Osteoblast (primary cell): ENCODE data around the gene TRIM4. TPM values are rescaled to one million over a fixed set of nuclear protein-coding genes. Genes with fewer than 3 reads are reported as not detected.

Experiments
- DNase-seq: peaks from one replicate; pipeline ENCODE4 v3.0.0; 2011; ENCODE audit warnings: low spot score, mixed read lengths; ENCODE audit not compliant: insufficient read length; ENCODE audit errors: missing footprints
- H2AFZ ChIP-seq: 2 replicates; pipeline ENCODE4 v1.6.0; 2011; ENCODE audit warnings: mild to moderate bottlenecking, low read length
- H3K27ac ChIP-seq: 2 replicates; pipeline ENCODE4 v1.5.1; 2011; ENCODE audit warnings: mild to moderate bottlenecking, low read depth, low read length, moderate library complexity
- H3K27me3 ChIP-seq: 2 replicates; pipeline ENCODE4 v1.6.0; 2012; ENCODE audit warnings: mild to moderate bottlenecking, control low read depth, inconsistent platforms, low read length, moderate library complexity; ENCODE audit not compliant: insufficient read depth
- H3K36me3 ChIP-seq: 2 replicates; pipeline ENCODE4 v1.5.1; 2011; ENCODE audit warnings: mild to moderate bottlenecking, low read length, control low read depth, moderate library complexity; ENCODE audit not compliant: insufficient read depth
- H3K4me1 ChIP-seq: 2 replicates; pipeline ENCODE4 v1.5.1; 2011; ENCODE audit warnings: mild to moderate bottlenecking, low read length, control low read depth, moderate library complexity; ENCODE audit not compliant: insufficient read depth
- H3K4me2 ChIP-seq: 2 replicates; pipeline ENCODE4 v1.6.0; 2011; ENCODE audit warnings: mild to moderate bottlenecking, low read length; ENCODE audit not compliant: insufficient read depth
- H3K4me3 ChIP-seq: fragments of 200-600 bp; sonication (generic); 3 replicates; pipeline ENCODE4 v1.5.1; 2012; ENCODE audit warnings: mild to moderate bottlenecking, low read length, inconsistent platforms; ENCODE audit not compliant: insufficient read depth
- H3K79me2 ChIP-seq: 2 replicates; pipeline ENCODE4 v1.6.0; 2012; ENCODE audit warnings: mild to moderate bottlenecking, low read length, control low read depth, inconsistent platforms; ENCODE audit not compliant: insufficient read depth
- H3K9me3 ChIP-seq: 2 replicates; pipeline ENCODE4 v1.5.1; 2011; ENCODE audit warnings: low read depth, low read length, control low read depth
- H4K20me1 ChIP-seq: 2 replicates; pipeline ENCODE4 v1.6.0; 2012; ENCODE audit warnings: mild to moderate bottlenecking, low read length, control low read depth; ENCODE audit not compliant: insufficient read depth
- total RNA-seq: library from RNA; depleted of rRNA; stranded (reverse); fragments of >200 nt; gene quantifications from 2 replicates; pipeline ENCODE4 v1.2.3, GENCODE V29; 2012
- TF ChIP-seq, protein P1 (sequence below): IDR thresholded peaks from 2 replicates; pipeline ENCODE4 v1.5.1; 2011; ENCODE audit warnings: mild to moderate bottlenecking, low read depth, low read length, moderate library complexity; ENCODE audit errors: extremely low read depth

The TRIM4 gene
- total RNA-seq, 1 donor: 26.4 TPM

DNA sequence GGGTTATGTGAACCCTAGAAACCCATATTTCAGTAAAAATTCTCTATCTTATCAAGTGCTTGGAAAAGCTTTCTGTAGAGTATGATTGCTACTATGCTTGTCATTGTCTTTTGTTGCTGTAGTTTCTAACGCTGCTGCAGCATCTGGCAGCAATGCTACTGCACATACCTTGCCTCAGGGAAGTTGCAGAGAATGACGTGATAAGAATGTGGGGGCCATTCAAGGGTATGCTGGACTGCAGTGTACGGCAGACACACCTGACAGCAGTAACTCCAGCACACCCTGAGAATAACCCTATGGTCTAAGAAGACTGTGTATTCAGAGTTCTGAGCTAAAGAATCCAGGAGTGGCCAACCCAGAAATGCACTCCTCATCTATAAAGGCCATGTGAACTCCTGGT is 20.5 kb downstream of the TRIM4 start:
- Histone ChIP-seq H3K4me3 (no peak overlapping the region), H3K9me3 (no peaks in the 10 kb centered on the region), H3K27me3 (no peaks in the 10 kb centered on the region), H3K36me3 (peaks cover 39% of the 10 kb centered on the region), H3K4me2 (no peak overlapping the region), H2AFZ (no peak overlapping the region), H3K79me2 (no peaks in the 10 kb centered on the region), H3K27ac (no peak overlapping the region), H3K4me1 (no peaks in the 10 kb centered on the region), H4K20me1 (peaks cover 3% of the 10 kb centered on the region)
- no peak for DNase-seq
- TF ChIP-seq, protein P1, sequence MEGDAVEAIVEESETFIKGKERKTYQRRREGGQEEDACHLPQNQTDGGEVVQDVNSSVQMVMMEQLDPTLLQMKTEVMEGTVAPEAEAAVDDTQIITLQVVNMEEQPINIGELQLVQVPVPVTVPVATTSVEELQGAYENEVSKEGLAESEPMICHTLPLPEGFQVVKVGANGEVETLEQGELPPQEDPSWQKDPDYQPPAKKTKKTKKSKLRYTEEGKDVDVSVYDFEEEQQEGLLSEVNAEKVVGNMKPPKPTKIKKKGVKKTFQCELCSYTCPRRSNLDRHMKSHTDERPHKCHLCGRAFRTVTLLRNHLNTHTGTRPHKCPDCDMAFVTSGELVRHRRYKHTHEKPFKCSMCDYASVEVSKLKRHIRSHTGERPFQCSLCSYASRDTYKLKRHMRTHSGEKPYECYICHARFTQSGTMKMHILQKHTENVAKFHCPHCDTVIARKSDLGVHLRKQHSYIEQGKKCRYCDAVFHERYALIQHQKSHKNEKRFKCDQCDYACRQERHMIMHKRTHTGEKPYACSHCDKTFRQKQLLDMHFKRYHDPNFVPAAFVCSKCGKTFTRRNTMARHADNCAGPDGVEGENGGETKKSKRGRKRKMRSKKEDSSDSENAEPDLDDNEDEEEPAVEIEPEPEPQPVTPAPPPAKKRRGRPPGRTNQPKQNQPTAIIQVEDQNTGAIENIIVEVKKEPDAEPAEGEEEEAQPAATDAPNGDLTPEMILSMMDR: no peak

DNA sequence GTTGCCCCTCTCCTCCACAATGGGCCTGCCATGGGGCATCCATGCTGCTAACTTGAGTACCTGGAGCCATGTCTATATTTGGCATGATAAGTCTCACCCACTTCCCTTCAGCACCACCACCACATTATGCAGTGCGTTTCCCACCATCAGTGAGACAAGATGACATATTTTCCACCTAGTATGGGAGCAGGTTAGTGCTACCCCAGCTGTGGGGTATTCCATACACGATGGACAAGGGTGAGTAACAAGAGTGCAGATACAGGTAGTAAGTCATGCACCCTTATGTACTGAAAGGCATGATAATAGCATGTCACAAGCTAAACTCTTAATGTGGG is 21.3 kb downstream of the TRIM4 start:
- Histone ChIP-seq H3K9me3 (no peaks in the 10 kb centered on the region), H3K4me2 (no peak overlapping the region), H3K4me1 (no peaks in the 10 kb centered on the region), H3K27me3 (no peaks in the 10 kb centered on the region), H3K36me3 (peaks cover 31% of the 10 kb centered on the region), H3K79me2 (no peaks in the 10 kb centered on the region), H3K4me3 (no peak overlapping the region), H4K20me1 (no peaks in the 10 kb centered on the region), H3K27ac (no peak overlapping the region), H2AFZ (no peak overlapping the region)
- TF ChIP-seq, protein P1: no peak
- no peak for DNase-seq

DNA sequence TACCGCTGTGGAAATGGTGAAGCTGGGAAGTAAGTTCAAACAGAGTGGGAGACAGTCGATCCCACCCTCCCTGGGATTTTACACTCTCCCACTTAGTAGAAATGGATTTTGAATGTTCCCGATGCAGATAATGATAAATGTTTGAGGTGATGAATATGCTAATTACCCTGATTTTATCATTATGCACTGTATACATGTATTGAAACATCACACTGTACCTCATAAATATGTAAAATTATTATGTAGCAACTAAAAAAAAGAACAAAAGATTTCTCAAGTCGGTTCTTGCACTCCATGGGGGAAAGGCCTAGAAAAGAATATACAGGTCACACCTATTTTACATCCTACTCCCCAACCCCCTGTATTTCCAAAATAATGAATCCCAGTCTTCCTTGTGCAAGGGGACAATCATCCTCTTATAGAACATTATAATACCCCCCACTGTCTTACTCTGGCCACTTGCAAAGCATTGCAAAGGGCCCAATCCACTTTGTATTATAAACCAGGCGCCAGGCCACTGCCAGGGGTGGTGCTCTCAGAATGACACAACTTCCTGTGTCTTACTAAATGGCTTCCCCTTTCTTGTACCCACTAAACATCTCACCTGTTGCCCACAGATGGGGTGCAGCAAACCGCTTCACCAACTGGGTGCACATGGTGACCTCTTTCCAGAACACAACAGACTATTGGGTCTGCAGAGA is 21.9 kb downstream of the TRIM4 start:
- no peak overlapping the region for H3K27ac ChIP-seq
- no peak overlapping the region for H2AFZ ChIP-seq
- H3K27me3 ChIP-seq: no peaks in the 10 kb centered on the region
- no peak overlapping the region for H3K4me2 ChIP-seq
- H3K9me3 ChIP-seq: no peaks in the 10 kb centered on the region
- H4K20me1 ChIP-seq: no peaks in the 10 kb centered on the region
- peaks cover 26% of the 10 kb centered on the region for H3K36me3 ChIP-seq
- H3K79me2 ChIP-seq: no peaks in the 10 kb centered on the region
- DNase-seq: no peak
- no peaks in the 10 kb centered on the region for H3K4me1 ChIP-seq
- TF ChIP-seq, protein P1: no peak
- no peak overlapping the region for H3K4me3 ChIP-seq

DNA sequence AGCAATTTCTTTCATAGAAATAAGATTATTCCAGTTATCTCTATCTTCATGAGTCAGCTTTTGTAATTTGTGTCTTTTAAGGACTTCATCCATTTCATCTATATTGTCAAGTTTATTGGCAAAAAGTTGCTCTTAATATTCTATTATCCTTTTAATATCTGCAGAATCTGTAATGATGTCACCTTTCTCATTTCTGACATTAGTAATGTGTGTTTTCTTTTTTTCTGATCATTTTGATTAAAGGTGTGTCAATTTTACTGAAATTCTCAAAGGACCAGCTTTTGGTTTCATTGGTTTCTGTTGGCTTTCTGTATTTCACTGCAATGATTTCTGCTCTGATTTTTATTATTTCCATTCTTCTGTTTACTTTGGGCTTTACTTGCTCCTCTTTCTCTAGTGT is 24.6 kb downstream of the TRIM4 start:
- no peak overlapping the region for H3K4me2 ChIP-seq
- TF ChIP-seq, protein P1: no peak
- no peak overlapping the region for H3K4me3 ChIP-seq
- no peaks in the 10 kb centered on the region for H3K36me3 ChIP-seq
- no peaks in the 10 kb centered on the region for H3K27me3 ChIP-seq
- DNase-seq: no peak
- no peak overlapping the region for H3K27ac ChIP-seq
- no peaks in the 10 kb centered on the region for H3K9me3 ChIP-seq
- H2AFZ ChIP-seq: no peak overlapping the region
- H3K79me2 ChIP-seq: no peaks in the 10 kb centered on the region
- no peaks in the 10 kb centered on the region for H4K20me1 ChIP-seq
- no peaks in the 10 kb centered on the region for H3K4me1 ChIP-seq
